RWPE1 (cell line): ENCODE data around the gene ZNF345.

Experiments
- CTCF ChIA-PET: fragments of 350-600 bp; sonication (Branson Sonifier 250); formaldehyde crosslinking; extraction: SDS; loops from one replicate; lab custom pipeline; 2021; lab: Yijun Ruan, JAX
- POLR2A ChIA-PET: fragments of 400-600 bp; formaldehyde crosslinking; extraction: SDS; loops from one replicate; lab custom pipeline; 2020; ENCODE audit warnings: antibody characterized with exemption; ENCODE audit not compliant: low non-redundant PET; lab: Yijun Ruan, JAX
- DNase-seq: peaks from one replicate; pipeline ENCODE4 v3.0.0; 2012; ENCODE audit warnings: low spot score
- H3K27ac ChIP-seq: fragments of 450-650 bp; 2 replicates; pipeline ENCODE4 v1.5.1; 2017
- TF ChIP-seq, protein P1 (sequence below): fragments of 450-650 bp; conservative IDR thresholded peaks from 2 replicates; pipeline ENCODE4 v1.5.1; 2017; ENCODE audit warnings: low read depth, mild to moderate bottlenecking

ZNF345 gene

GRCh38 chr19:36837176-36837905 is 13.3 kb upstream of the ZNF345 start:
- CTCF ChIA-PET = no interaction called here
- H3K27ac ChIP-seq = peak overlapping the region; percentile 85
- TF ChIP-seq, protein P1, sequence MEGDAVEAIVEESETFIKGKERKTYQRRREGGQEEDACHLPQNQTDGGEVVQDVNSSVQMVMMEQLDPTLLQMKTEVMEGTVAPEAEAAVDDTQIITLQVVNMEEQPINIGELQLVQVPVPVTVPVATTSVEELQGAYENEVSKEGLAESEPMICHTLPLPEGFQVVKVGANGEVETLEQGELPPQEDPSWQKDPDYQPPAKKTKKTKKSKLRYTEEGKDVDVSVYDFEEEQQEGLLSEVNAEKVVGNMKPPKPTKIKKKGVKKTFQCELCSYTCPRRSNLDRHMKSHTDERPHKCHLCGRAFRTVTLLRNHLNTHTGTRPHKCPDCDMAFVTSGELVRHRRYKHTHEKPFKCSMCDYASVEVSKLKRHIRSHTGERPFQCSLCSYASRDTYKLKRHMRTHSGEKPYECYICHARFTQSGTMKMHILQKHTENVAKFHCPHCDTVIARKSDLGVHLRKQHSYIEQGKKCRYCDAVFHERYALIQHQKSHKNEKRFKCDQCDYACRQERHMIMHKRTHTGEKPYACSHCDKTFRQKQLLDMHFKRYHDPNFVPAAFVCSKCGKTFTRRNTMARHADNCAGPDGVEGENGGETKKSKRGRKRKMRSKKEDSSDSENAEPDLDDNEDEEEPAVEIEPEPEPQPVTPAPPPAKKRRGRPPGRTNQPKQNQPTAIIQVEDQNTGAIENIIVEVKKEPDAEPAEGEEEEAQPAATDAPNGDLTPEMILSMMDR = no peak
- POLR2A ChIA-PET = interaction anchor here (0.5 to 0.9 kb wide), 4 partner anchors 9 to 430 kb away, joined by 4 to 11 read pairs (median 4); partner anchors contain the start of gene ZNF345
- DNase-seq = no peak

DNA sequence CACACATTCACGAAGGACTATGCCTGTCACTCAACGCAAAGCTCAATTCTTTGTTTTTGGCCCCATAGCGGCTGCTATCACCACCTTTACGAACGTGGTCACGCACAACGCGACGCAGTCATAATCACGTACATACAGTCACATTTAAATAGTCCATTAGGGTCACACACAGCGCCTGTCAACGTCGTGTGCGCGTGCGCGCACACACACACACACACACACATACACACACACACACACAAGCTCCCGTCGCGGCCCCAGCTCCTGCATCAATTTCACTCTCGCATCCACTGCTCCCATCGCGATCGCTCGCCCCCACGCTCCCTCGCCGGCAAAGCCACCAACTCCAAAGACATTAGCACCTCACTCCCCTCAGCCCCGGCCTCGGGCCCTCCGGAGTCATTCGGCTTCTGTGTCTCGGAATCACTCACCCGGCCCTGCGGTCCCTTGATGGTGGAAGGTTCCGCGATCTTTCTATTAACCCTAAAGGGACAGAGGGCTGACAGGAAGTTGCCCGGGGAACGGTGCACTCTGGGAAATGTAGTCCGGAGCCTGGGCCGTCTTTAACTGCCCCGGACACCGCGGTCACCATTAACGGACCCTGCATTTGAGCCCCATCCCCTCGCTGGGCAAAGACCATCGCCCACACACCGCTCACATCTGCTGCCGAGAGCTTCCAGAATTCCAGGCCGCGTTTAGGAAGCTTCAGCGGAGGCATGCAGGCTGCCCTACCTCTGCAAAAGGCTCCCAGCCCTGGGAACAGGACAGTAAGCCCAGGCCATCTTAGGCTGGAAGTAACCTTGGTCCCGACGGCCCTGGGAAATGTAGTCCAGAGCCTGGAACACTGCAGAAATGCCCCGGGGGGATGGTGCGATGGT is 12.5 kb upstream of the ZNF345 start, which contains the start of gene ZNF790:
TSS of gene ZNF790 (minus strand) at position 482 of the 878 bp plus-strand sequence. CDS start 12,768 bp downstream, outside the sequence.
- POLR2A ChIA-PET = interaction anchor here (0.5 to 0.9 kb wide), 4 partner anchors 10 to 431 kb away, joined by 4 to 11 read pairs (median 4); partner anchors contain the start of gene ZNF345
- H3K27ac ChIP-seq = peak within 1 kb of the TSS; percentile 85
- peak; percentile 79 for DNase-seq
- TF ChIP-seq, protein P1 = no peak
- CTCF ChIA-PET = no interaction called here

GRCh38 chr19:36838784-36839324 is 11.8 kb upstream of the ZNF345 start:
- no peak for DNase-seq
- TF ChIP-seq, protein P1 = no peak
- H3K27ac ChIP-seq = peak overlapping the region; percentile 85
- CTCF ChIA-PET = no interaction called here
- POLR2A ChIA-PET = no interaction called here

GRCh38 chr19:36847968-36848367 is 2.7 kb upstream of the ZNF345 start:
- ChIA-PET CTCF (no interaction called here), POLR2A (no interaction called here)
- DNase-seq = no peak
- TF ChIP-seq, protein P1 = no peak
- H3K27ac ChIP-seq = no peak overlapping the region

DNA sequence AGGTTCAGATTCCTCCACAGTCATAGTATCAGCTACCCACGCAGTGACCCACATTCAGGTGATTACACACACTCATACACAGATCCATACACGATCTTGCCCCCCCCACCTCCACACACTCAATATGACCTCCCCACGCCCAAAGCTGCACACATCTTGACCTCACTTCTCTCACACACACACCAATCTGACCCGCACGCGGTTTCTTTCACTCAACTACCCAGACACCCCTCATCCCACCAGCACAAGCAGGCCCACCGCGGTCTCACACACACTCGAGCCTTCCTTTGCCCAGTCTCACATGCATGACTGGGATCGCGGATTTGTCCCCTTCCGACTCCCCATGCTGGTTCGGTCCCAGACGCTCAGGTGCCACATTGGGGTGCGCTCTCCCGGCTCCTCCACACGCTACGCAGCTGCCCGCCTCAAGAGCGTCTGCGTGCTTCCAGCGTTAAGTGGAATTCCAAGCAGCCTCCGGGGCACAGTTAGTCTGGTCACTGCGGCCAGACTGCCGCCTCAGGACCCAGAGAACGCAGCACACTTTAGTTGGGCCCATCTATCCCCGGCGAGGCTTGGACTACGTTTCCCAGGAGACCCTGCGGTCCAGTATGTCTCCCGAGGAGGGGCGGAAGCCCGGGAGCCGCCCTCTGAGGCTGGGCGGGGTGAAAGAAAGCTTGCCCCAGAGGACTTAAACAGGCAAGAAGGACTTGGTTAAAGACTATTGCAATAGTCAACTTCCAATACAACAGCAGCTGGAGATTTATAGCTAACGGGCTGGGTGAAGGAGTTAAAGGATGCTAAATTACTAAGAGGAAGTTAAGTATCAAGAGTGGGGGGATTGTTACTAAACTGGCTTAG is 746 bp upstream of the ZNF345 start:
- peak overlapping the region; percentile 75 for H3K27ac ChIP-seq
- DNase-seq = peak; percentile 82
- POLR2A ChIA-PET = interaction anchor here (0.7 to 1.3 kb wide), 3 partner anchors 12 to 478 kb away, joined by 3 to 4 read pairs (median 3); partner anchors contain the start of gene ZNF383
- CTCF ChIA-PET = interaction anchor here (1.2 kb wide), 1 partner anchor 31 kb away, joined by 3 read pairs; no protein-coding TSS in a partner anchor
- TF ChIP-seq, protein P1 = no peak
